Glutamatergic neuron (in vitro differentiated cells): ENCODE measurements around the gene LAD1. TPM values are rescaled to one million over a fixed set of nuclear protein-coding genes. Genes with fewer than 3 reads are reported as not detected.

Experiments
- DNase-seq: peaks from one replicate; pipeline ENCODE4 v3.0.0; 2022
- H3K27ac Mint-ChIP-seq: one replicate; pipeline ENCODE4 v1.8.0; 2020; ENCODE audit warnings: mild to moderate bottlenecking, mixed read lengths, inconsistent platforms; ENCODE audit not compliant: unreplicated experiment
- H3K27me3 Mint-ChIP-seq: one replicate; pipeline ENCODE4 v1.8.0; 2020; ENCODE audit warnings: mild to moderate bottlenecking, moderate library complexity, mixed read lengths, inconsistent platforms; ENCODE audit not compliant: unreplicated experiment
- H3K36me3 Mint-ChIP-seq: one replicate; pipeline ENCODE4 v1.8.0; 2020; ENCODE audit warnings: mild to moderate bottlenecking, mixed read lengths, inconsistent platforms; ENCODE audit not compliant: unreplicated experiment
- H3K4me1 Mint-ChIP-seq: one replicate; pipeline ENCODE4 v1.8.0; 2020; ENCODE audit warnings: mild to moderate bottlenecking, low read depth, mixed read lengths, inconsistent platforms; ENCODE audit not compliant: unreplicated experiment
- H3K4me3 Mint-ChIP-seq: one replicate; pipeline ENCODE4 v1.8.0; 2020; ENCODE audit warnings: mild to moderate bottlenecking, mixed read lengths, inconsistent platforms; ENCODE audit not compliant: unreplicated experiment
- H3K9me3 Mint-ChIP-seq: one replicate; pipeline ENCODE4 v1.8.0; 2020; ENCODE audit warnings: mild to moderate bottlenecking, moderate library complexity, mixed read lengths, inconsistent platforms; ENCODE audit not compliant: unreplicated experiment
- CTCF ChIP-seq: fragments of 200-600 bp; sonication (generic); IDR thresholded peaks from one replicate; pipeline ENCODE4 v1.5.0; 2021; ENCODE audit not compliant: partially characterized antibody, unreplicated experiment
- total RNA-seq: library from RNA; stranded (reverse); fragmentation: NEBNext Ultra II Directional; extraction: Animal tissue kit (Norgen Biotek cat#: 25700); gene quantifications from one replicate; pipeline ENCODE4 v1.2.1, GENCODE V29; 2021; ENCODE audit not compliant: unreplicated experiment

The LAD1 gene
- total RNA-seq, 1 donor from 2014 or later: 0.25 TPM

GRCh38 chr1:201419746-201420607 is 20.9 kb upstream of the LAD1 start:
- Mint-ChIP-seq H3K9me3 (peaks cover 9% of the 10 kb centered on the region), H3K4me1 (peaks cover 26% of the 10 kb centered on the region), H3K4me3 (no peak overlapping the region), H3K27me3 (peaks cover 9% of the 10 kb centered on the region), H3K36me3 (peaks cover 12% of the 10 kb centered on the region), H3K27ac (no peak overlapping the region)
- TF ChIP-seq CTCF: no peak
- DNase-seq: no peak

- H3K36me3 Mint-ChIP-seq: peaks cover 15% of the 10 kb centered on the region
- TF ChIP-seq CTCF: no peak
- H3K4me3 Mint-ChIP-seq: no peak overlapping the region
- peaks cover 26% of the 10 kb centered on the region for H3K4me1 Mint-ChIP-seq
- no peak for DNase-seq
- H3K9me3 Mint-ChIP-seq: peaks cover 9% of the 10 kb centered on the region
- no peak overlapping the region for H3K27ac Mint-ChIP-seq
- H3K27me3 Mint-ChIP-seq: peaks cover 10% of the 10 kb centered on the region
Measured at GRCh38 chr1:201419256-201419655, 20.1 kb upstream of the LAD1 start.

DNA sequence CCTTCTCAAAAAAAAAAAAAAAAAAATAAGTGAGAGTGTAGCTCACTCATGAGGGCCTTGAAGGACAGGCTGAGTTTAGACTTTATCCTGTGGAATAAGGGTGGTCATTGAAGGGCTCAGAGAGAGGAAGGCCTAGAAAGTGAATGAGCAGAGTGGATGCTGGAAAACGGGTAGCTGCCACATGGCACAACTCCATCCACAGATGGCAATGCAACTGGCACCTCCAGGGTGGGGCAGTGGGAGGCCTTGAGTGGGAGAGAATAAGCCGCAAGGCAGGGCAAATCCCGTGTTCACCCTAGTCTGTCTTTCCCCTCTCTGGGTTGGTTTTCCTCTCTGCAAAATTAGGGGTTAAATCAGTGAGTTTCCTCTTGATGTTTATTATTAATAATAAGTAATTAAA is 19.3 kb upstream of the LAD1 start:
- Mint-ChIP-seq H3K9me3 (peaks cover 9% of the 10 kb centered on the region), H3K27me3 (peaks cover 10% of the 10 kb centered on the region), H3K4me3 (no peak overlapping the region), H3K36me3 (peaks cover 15% of the 10 kb centered on the region), H3K27ac (no peak overlapping the region), H3K4me1 (peaks cover 26% of the 10 kb centered on the region)
- no peak for DNase-seq
- no peak for TF ChIP-seq CTCF

DNA sequence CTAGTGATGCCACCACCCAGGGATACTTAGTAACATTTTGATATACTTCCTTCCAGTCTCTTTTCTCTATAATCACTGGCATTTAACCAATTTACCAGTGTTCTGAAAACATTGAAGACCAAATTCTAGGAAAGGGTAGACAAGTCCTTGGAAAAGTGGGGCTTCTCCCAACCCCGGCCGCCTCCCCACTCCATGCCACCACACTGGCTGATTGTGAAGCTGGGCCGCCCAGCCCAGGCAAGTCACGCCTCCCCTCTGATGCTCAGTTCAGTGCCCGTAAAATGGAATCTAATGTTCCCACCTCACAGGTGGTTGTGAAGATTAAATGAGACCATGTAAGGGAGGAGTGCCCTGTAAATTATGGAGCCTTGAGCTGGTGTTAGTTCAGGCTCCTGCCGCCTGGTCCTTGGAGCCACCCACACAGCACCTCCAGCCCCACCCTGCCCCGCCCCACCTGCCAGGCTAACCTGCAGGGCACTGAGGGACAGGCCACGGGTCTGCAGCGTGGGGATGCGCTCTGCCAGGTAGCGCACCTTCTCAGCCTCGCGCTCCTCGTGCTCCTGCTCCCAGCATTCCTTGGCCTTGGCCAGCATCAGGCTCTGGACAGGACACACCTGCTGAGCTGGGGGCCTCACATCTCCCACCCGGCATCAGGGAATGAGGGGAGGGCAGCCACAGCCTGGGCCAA is 15.1 kb upstream of the LAD1 start:
- no peak for TF ChIP-seq CTCF
- peaks cover 8% of the 10 kb centered on the region for H3K27me3 Mint-ChIP-seq
- no peak for DNase-seq
- H3K4me1 Mint-ChIP-seq: no peaks in the 10 kb centered on the region
- H3K9me3 Mint-ChIP-seq: peaks cover 6% of the 10 kb centered on the region
- peaks cover 20% of the 10 kb centered on the region for H3K36me3 Mint-ChIP-seq
- H3K4me3 Mint-ChIP-seq: no peak overlapping the region
- no peak overlapping the region for H3K27ac Mint-ChIP-seq

DNA sequence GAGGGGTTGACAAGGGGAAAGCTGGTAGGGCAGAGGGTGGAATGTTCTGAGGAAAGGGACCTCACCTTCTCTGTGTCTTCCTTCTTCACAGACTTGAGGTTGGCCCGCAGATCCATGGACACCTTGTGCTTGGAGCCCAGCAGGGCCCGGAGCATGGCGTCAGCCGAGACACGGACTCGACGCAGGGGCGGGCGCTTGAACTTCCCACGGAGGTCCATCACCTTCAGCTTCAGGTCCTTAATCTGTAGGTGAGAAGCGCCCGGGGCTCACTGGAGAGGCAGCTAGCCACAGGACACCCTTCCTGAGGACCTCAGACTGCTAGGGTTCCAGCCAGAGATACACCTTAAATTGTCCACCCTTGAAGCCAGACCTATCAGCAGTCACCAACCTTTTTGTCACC is 12.2 kb upstream of the LAD1 start:
- H3K4me3 Mint-ChIP-seq: no peak overlapping the region
- TF ChIP-seq CTCF: no peak
- H3K4me1 Mint-ChIP-seq: no peaks in the 10 kb centered on the region
- no peak overlapping the region for H3K27ac Mint-ChIP-seq
- H3K36me3 Mint-ChIP-seq: peaks cover 17% of the 10 kb centered on the region
- peaks cover 5% of the 10 kb centered on the region for H3K27me3 Mint-ChIP-seq
- DNase-seq: no peak
- H3K9me3 Mint-ChIP-seq: peaks cover 8% of the 10 kb centered on the region
